Lower lobe of right lung (tissue), 2 donors: ENCODE data around the gene SH3PXD2A. TPM values are rescaled to one million over a fixed set of nuclear protein-coding genes. Genes with fewer than 3 reads are reported as not detected.

Experiments
- ATAC-seq, 2 donors: fragments of 200-7000 bp; cut with Tn5 transposase; one replicate each; pipeline ENCODE4 v1.9.1; 2020 to 2022; ENCODE audit warnings: mild to moderate bottlenecking in 2 of 2, moderate library complexity in 2 of 2
- DNase-seq: peaks from one replicate; pipeline ENCODE4 v3.0.0-alpha.2; 2020
- H3K27ac ChIP-seq: fragments of 200-600 bp; one replicate; pipeline ENCODE4 v1.8.0; 2022
- H3K27me3 ChIP-seq: fragments of 200-600 bp; one replicate; pipeline ENCODE4 v1.8.0; 2022; ENCODE audit warnings: low read depth
- H3K36me3 ChIP-seq: fragments of 200-600 bp; one replicate; pipeline ENCODE4 v1.8.0; 2022; ENCODE audit warnings: mild to moderate bottlenecking
- H3K4me1 ChIP-seq: fragments of 200-600 bp; one replicate; pipeline ENCODE4 v1.8.0; 2022
- H3K4me3 ChIP-seq: fragments of 200-600 bp; one replicate; pipeline ENCODE4 v1.8.0; 2022; ENCODE audit warnings: mild to moderate bottlenecking
- H3K9me3 ChIP-seq: fragments of 200-600 bp; one replicate; pipeline ENCODE4 v1.8.0; 2022
- CTCF ChIP-seq: fragments of 200-600 bp; IDR thresholded peaks from one replicate; pipeline ENCODE4 v1.8.0; 2022; ENCODE audit warnings: antibody characterized with exemption, mild to moderate bottlenecking
- intact Hi-C: fragments of 100-400 bp; cut with DNase I; formaldehyde crosslinking; loops from one replicate; pipeline ENCODE4 v1.11.0; 2022
- total RNA-seq: library from RNA; stranded (reverse); fragmentation: NEBNext Ultra II Directional; extraction: Animal tissue kit (Norgen Biotek cat#: 25700); gene quantifications from one replicate; pipeline ENCODE4 v1.2.1, GENCODE V29; 2021
- donor health status: DM: no; HTN: yes; CAD: no; lungs with severe emphysema.

Gene SH3PXD2A
- total RNA-seq, 1 donor from 2014 or later: 34.8 TPM

- Histone ChIP-seq H3K27me3 (no peaks in the 10 kb centered on the region), H3K4me3 (no peak overlapping the region), H3K27ac (no peak overlapping the region), H3K4me1 (peaks cover 6% of the 10 kb centered on the region), H3K9me3 (peaks cover 12% of the 10 kb centered on the region), H3K36me3 (peaks cover 19% of the 10 kb centered on the region)
- no peak for ATAC-seq
- TF ChIP-seq CTCF: no peak
- DNase-seq: no peak
- intact Hi-C loops: no loop called here
These were observed 14.0 kb upstream of the SH3PXD2A start for GRCh38 chr10:103869336-103869735.

- TF ChIP-seq CTCF: no peak
- no peak overlapping the region for H3K4me3 ChIP-seq
- DNase-seq (no peak), ATAC-seq (no peak)
- H3K27me3 ChIP-seq: no peaks in the 10 kb centered on the region
- H3K9me3 ChIP-seq: peaks cover 12% of the 10 kb centered on the region
- H3K27ac ChIP-seq: no peak overlapping the region
- H3K36me3 ChIP-seq: peaks cover 13% of the 10 kb centered on the region
- no peaks in the 10 kb centered on the region for H3K4me1 ChIP-seq
- intact Hi-C loops: no loop called here
These were observed 12.8 kb upstream of the SH3PXD2A start for GRCh38 chr10:103868200-103868599.

- TF ChIP-seq CTCF: no peak
- Histone ChIP-seq H3K4me1 (no peaks in the 10 kb centered on the region), H3K27me3 (no peaks in the 10 kb centered on the region), H3K27ac (no peak overlapping the region), H3K36me3 (no peaks in the 10 kb centered on the region), H3K4me3 (no peak overlapping the region), H3K9me3 (peaks cover 12% of the 10 kb centered on the region)
- intact Hi-C loops: no loop called here
- DNase-seq (no peak), ATAC-seq (no peak)
These were observed 6.1 kb upstream of the SH3PXD2A start for GRCh38 chr10:103861505-103861904.

- no peak overlapping the region for H3K4me3 ChIP-seq
- no peak overlapping the region for H3K27ac ChIP-seq
- no peaks in the 10 kb centered on the region for H3K27me3 ChIP-seq
- TF ChIP-seq CTCF: peak; percentile 74
- no peaks in the 10 kb centered on the region for H3K9me3 ChIP-seq
- no peaks in the 10 kb centered on the region for H3K36me3 ChIP-seq
- intact Hi-C loops: loop anchor here (5.0 kb wide), 1 partner anchor 147 kb away; no protein-coding TSS in a partner anchor
- peaks cover 14% of the 10 kb centered on the region for H3K4me1 ChIP-seq
- peak; percentile 63 to 77 for ATAC-seq
- no peak for DNase-seq
These were observed 4.0 kb upstream of the SH3PXD2A start for GRCh38 chr10:103859161-103860086.

GRCh38 chr10:103858360-103858759, 3.0 kb upstream of the SH3PXD2A start:
- no peaks in the 10 kb centered on the region for H3K27me3 ChIP-seq
- intact Hi-C loops: loop anchor here (5.0 kb wide), 1 partner anchor 146 kb away; no protein-coding TSS in a partner anchor
- no peak overlapping the region for H3K4me3 ChIP-seq
- H3K27ac ChIP-seq: no peak overlapping the region
- DNase-seq (no peak), ATAC-seq (no peak)
- H3K36me3 ChIP-seq: no peaks in the 10 kb centered on the region
- TF ChIP-seq CTCF: no peak
- H3K4me1 ChIP-seq: peaks cover 25% of the 10 kb centered on the region
- H3K9me3 ChIP-seq: no peaks in the 10 kb centered on the region
